ENCODE results near the gene CLEC4M.

DNA sequence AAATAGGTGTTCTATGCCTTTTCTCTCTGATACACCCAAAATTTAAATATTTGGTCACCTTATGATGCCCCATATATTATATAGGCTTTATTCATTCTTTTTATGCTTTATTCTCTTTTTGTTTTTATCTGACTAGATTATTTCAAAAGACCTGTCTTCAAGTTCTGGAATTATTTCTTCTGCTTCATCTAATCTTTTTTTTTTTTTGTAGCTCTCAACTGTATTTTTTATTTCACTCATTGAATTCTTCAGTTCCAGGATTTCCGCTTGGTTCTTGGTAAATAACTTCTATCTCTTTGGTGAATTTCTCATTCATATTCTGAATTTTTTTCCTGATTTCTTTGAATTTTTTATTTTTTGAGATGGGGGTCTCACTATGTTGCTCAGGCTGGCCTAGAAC, 3.9 kb upstream of the CLEC4M start:
- TF ChIP-seq, protein P1, sequence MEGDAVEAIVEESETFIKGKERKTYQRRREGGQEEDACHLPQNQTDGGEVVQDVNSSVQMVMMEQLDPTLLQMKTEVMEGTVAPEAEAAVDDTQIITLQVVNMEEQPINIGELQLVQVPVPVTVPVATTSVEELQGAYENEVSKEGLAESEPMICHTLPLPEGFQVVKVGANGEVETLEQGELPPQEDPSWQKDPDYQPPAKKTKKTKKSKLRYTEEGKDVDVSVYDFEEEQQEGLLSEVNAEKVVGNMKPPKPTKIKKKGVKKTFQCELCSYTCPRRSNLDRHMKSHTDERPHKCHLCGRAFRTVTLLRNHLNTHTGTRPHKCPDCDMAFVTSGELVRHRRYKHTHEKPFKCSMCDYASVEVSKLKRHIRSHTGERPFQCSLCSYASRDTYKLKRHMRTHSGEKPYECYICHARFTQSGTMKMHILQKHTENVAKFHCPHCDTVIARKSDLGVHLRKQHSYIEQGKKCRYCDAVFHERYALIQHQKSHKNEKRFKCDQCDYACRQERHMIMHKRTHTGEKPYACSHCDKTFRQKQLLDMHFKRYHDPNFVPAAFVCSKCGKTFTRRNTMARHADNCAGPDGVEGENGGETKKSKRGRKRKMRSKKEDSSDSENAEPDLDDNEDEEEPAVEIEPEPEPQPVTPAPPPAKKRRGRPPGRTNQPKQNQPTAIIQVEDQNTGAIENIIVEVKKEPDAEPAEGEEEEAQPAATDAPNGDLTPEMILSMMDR (conservative IDR thresholded peaks at IDR 0.05 in 1 of 2, IDR thresholded peaks at IDR 0.05 in 1 of 2; ENCODE audit: low read depth in 1 of 2, low read length in 2 of 2), result no peak
- TF ChIP-seq EZH2 (IDR thresholded peaks at IDR 0.05; ENCODE audit: low read length, missing control alignments), result no peak
